Right ventricle myocardium superior (tissue), 1 donor: ENCODE measurements around the gene COPS9. TPM values are rescaled to one million over a fixed set of nuclear protein-coding genes. Genes with fewer than 3 reads are reported as not detected.

Experiments
- ATAC-seq: fragments of 200-7000 bp; cut with Tn5 transposase; one replicate; pipeline ENCODE4 v1.9.1; 2020; ENCODE audit warnings: mild to moderate bottlenecking; ENCODE audit not compliant: poor library complexity
- DNase-seq: peaks from one replicate; pipeline ENCODE4 v3.0.0-alpha.2; 2020
- intact Hi-C: fragments of 100-400 bp; cut with DNase I; formaldehyde crosslinking; loops from one replicate; pipeline ENCODE4 v1.11.2; 2022
- total RNA-seq: library from RNA; stranded (reverse); fragmentation: NEBNext Ultra II Directional; extraction: Animal tissue kit (Norgen Biotek cat#: 25700); gene quantifications from one replicate; pipeline ENCODE4 v1.2.1, GENCODE V29; 2021
- donor health status: DM: no; HTN: yes; CAD: no; lungs with severe emphysema.

The COPS9 gene
- total RNA-seq, 1 donor from 2014 or later = 206 TPM

GRCh38 chr2:240154606-240155005 lies 18.5 kb upstream of the COPS9 start:
- ATAC-seq (no peak), DNase-seq (no peak)
- intact Hi-C loops = no loop called here

- intact Hi-C loops = no loop called here
- ATAC-seq = no peak
- DNase-seq = no peak
Observed at GRCh38 chr2:240153418-240153817, 17.3 kb upstream of the COPS9 start.

- intact Hi-C loops = no loop called here
- DNase-seq (peak; percentile 62), ATAC-seq (peak; percentile 82)
Observed at GRCh38 chr2:240151477-240152031, 15.4 kb upstream of the COPS9 start.

- DNase-seq (no peak), ATAC-seq (peak; percentile 73)
- intact Hi-C loops = no loop called here
Observed at GRCh38 chr2:240149943-240150784, 14.1 kb upstream of the COPS9 start.

GRCh38 chr2:240147911-240148587 lies 11.9 kb upstream of the COPS9 start:
- intact Hi-C loops = no loop called here
- DNase-seq (no peak), ATAC-seq (no peak)

GRCh38 chr2:240147382-240147781 lies 11.3 kb upstream of the COPS9 start:
- intact Hi-C loops = no loop called here
- DNase-seq (no peak), ATAC-seq (no peak)

GRCh38 chr2:240146627-240147278 lies 10.6 kb upstream of the COPS9 start:
- ATAC-seq (no peak), DNase-seq (no peak)
- intact Hi-C loops = no loop called here

- intact Hi-C loops = no loop called here
- no peak for ATAC-seq
- no peak for DNase-seq
Observed at GRCh38 chr2:240146141-240146561, 10.0 kb upstream of the COPS9 start.

GRCh38 chr2:240145461-240145860 lies 9.4 kb upstream of the COPS9 start:
- intact Hi-C loops = no loop called here
- ATAC-seq (no peak), DNase-seq (no peak)

GRCh38 chr2:240144649-240145261 lies 8.7 kb upstream of the COPS9 start:
- ATAC-seq (no peak), DNase-seq (no peak)
- intact Hi-C loops = no loop called here

GRCh38 chr2:240143801-240144648 lies 7.9 kb upstream of the COPS9 start:
- intact Hi-C loops = loop anchor here (2.0 kb wide), 1 partner anchor 83 kb away; no protein-coding TSS in a partner anchor
- peak; percentile 91 for ATAC-seq
- DNase-seq = peak; percentile 78

GRCh38 chr2:240143276-240143675 lies 7.2 kb upstream of the COPS9 start:
- ATAC-seq (no peak), DNase-seq (peak; percentile 8)
- intact Hi-C loops = loop anchor here (2.0 kb wide), 1 partner anchor 82 kb away; no protein-coding TSS in a partner anchor

- ATAC-seq (no peak), DNase-seq (peak; percentile 25)
- intact Hi-C loops = loop anchor here (2.0 kb wide), 1 partner anchor 82 kb away; no protein-coding TSS in a partner anchor
Observed at GRCh38 chr2:240142859-240143258, 6.8 kb upstream of the COPS9 start.

GRCh38 chr2:240142256-240142775 lies 6.2 kb upstream of the COPS9 start:
- intact Hi-C loops = loop anchor here (2.0 kb wide), 1 partner anchor 82 kb away; no protein-coding TSS in a partner anchor
- DNase-seq (peak; percentile 19), ATAC-seq (no peak)

GRCh38 chr2:240141736-240142135 lies 5.6 kb upstream of the COPS9 start:
- ATAC-seq (no peak), DNase-seq (peak; percentile 14)
- intact Hi-C loops = loop anchor here (2.0 kb wide), 1 partner anchor 81 kb away; no protein-coding TSS in a partner anchor

- DNase-seq (peak; percentile 16), ATAC-seq (no peak)
- intact Hi-C loops = no loop called here
Observed at GRCh38 chr2:240140920-240141319, 4.8 kb upstream of the COPS9 start.

GRCh38 chr2:240140511-240140910 lies 4.4 kb upstream of the COPS9 start, which contains the start of gene OTOS:
Gene OTOS, minus strand, starts transcription at chr2:240140658. Its CDS starts 332 bp downstream, at chr2:240140326.
- DNase-seq (no peak), ATAC-seq (no peak)
- intact Hi-C loops = no loop called here
